Suprapubic skin (tissue), 4 donors: ENCODE data around the gene CAPZB.

Experiments used
- EP300 ChIP-seq: sonication (generic); formaldehyde crosslinking; IDR thresholded peaks from one replicate; pipeline ENCODE4 v1.6.1; 2017; ENCODE audit warnings: antibody characterized with exemption
- POLR2AphosphoS5 ChIP-seq, 3 donors: sonication (generic); formaldehyde crosslinking; IDR thresholded peaks; one replicate each; pipeline ENCODE4 v1.6.1; 2017; ENCODE audit warnings: antibody characterized with exemption in 3 of 3

GRCh38 chr1:19322481-19322880, 162.9 kb downstream of the CAPZB start:
- TF ChIP-seq POLR2AphosphoS5 (IDR thresholded peaks at IDR 0.05) (no peak), EP300 (no peak)
